HG02763 (cell line): ENCODE data around the gene MMP15.

Source experiments
- ATAC-seq: cut with Tn5 transposase; IDR thresholded peaks from one replicate; pipeline ENCODE4 v1.9.1; 2021; ENCODE audit warnings: mild to moderate bottlenecking, moderate library complexity; ENCODE audit not compliant: unreplicated experiment

The MMP15 gene

DNA sequence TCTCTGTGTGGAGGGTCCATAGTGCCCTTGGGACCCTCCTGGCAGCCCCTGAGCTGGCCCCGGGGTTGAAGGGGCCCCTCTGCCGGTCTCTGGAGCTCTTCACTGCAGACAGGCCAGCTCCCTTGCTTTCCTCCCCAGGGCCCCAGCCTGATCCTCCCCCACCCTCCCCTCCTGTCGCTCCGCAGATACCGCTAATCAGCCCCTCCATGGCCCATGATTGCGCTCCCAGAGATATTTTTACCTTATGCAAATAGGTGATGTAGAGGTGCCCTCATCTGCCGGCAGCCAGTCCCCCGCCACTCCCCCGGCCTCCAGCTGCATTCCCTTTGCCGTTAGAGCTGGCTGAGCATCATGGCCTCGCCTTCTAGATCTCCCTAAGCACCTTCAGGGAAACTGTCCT lies 9.2 kb downstream of the MMP15 start:
- ATAC-seq: no peak

GRCh38 chr16:58035356-58036170 lies 10.0 kb downstream of the MMP15 start:
- no peak for ATAC-seq

- no peak for ATAC-seq
Observed at GRCh38 chr16:58036943-58037342, 11.4 kb downstream of the MMP15 start.

- ATAC-seq: no peak
Observed at GRCh38 chr16:58037365-58038057, 12.0 kb downstream of the MMP15 start.

- no peak for ATAC-seq
Observed at GRCh38 chr16:58038219-58038641, 12.7 kb downstream of the MMP15 start.

GRCh38 chr16:58039829-58040495 lies 14.4 kb downstream of the MMP15 start:
- ATAC-seq: no peak

- no peak for ATAC-seq
Observed at GRCh38 chr16:58040496-58040846, 14.9 kb downstream of the MMP15 start.

DNA sequence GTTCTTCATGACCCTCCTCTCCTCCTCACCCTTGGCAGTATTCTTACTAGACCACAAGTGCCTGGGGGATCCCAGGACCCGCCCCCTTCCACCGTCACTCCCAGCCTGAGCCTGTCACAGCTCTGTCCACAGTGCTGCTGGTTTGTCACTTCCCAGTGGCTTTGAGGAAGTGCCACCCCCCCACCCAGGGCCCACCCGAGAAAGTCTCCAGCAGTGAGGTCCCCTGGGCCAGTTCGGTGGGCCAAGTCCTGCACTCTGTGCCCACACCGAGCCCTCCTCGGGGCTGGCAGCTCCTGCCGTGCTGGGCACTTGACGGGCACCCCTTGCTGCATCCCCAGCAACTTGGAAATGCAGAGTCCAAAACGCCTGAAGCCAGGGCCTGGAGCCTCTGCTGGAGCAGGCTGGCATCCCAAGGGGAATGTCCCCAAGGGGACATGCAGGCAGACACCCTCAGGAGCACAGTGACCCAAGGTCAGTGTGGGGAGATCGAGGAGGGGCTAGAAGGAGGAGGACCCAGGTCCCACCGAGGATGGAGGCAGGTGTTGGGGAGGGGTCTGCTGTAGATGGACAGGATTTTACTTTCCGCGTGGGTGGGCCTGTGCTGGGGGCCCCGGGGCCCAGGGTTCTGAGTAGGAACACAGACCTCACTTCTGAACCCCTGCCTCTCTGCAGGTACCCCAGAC lies 15.5 kb downstream of the MMP15 start:
- no peak for ATAC-seq

DNA sequence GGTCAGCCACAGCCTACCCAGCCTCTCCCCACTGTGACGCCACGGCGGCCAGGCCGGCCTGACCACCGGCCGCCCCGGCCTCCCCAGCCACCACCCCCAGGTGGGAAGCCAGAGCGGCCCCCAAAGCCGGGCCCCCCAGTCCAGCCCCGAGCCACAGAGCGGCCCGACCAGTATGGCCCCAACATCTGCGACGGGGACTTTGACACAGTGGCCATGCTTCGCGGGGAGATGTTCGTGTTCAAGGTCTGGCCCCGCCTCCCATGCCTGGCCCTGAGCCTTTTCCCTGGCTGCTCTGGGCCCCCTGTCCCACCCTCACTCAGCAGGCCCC lies 16.0 kb downstream of the MMP15 start:
- no peak for ATAC-seq

- no peak for ATAC-seq
Observed at GRCh38 chr16:58042001-58042885, 16.7 kb downstream of the MMP15 start.

DNA sequence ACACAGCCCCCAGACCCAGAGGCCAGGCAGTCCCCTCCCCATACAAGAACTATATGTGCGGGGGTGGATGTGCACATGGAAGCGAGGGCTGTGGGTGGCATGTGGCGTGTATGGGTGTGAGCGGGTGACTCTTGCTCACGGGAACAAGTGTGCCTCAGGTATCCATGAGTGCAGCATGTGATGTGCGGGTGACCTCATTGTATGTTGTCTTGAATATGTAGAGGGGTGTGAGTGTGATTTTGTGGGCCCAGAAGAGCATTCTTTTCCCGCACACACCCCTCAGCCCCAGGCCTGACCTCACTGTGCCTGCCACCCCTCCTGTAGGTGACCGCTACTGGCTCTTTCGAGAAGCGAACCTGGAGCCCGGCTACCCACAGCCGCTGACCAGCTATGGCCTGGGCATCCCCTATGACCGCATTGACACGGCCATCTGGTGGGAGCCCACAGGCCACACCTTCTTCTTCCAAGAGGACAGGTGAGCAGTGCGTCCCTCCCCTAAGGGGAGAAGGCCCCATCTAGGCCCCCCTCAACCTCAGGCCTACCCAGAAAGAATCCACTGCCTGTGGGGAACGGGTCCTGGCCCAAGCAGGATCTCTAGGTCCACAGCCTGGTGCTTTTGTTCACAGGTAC lies 17.4 kb downstream of the MMP15 start:
- ATAC-seq: no peak

- ATAC-seq: no peak
Observed at GRCh38 chr16:58043571-58044155, 18.1 kb downstream of the MMP15 start.

DNA sequence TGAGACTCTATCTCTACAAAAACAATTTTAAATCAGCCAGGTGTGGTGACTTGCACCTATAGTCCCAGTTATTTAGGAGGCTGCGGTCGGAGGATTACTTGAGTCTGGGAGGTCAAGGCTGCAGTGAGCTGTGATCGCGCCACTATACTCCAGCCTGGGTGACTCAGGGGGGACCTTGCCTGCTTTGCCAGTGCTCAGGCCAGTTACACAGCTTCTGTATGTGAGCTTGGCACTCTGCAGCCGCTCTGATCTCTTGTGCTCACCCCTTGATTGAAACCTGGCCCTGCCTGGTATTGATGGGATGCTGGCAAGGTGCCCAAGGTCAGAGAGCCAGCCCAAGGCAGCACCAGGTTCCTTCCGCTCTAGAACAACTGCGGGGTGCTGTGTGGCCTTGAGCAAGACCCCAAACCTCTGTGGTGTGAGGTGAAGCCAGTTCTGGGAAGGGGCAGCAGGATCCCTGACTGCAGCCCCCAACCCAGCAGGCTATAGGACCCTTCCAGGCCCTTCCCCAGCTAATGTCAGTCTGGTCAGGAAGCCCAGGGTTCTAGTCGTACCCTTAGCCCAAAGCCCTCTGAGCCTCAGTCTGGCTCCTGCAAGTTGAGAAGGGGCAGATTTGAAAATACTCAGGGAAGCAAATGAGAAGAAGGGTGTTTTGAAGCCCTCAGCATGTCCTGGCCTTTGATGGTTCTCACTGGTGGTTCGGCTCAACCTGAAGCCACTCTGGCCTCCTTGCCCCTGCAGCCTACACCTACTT lies 18.9 kb downstream of the MMP15 start:
- no peak for ATAC-seq

DNA sequence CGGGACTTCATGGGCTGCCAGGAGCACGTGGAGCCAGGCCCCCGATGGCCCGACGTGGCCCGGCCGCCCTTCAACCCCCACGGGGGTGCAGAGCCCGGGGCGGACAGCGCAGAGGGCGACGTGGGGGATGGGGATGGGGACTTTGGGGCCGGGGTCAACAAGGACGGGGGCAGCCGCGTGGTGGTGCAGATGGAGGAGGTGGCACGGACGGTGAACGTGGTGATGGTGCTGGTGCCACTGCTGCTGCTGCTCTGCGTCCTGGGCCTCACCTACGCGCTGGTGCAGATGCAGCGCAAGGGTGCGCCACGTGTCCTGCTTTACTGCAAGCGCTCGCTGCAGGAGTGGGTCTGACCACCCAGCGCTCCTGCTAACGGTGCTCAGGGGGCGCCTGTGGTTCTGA lies 19.5 kb downstream of the MMP15 start:
- no peak for ATAC-seq

DNA sequence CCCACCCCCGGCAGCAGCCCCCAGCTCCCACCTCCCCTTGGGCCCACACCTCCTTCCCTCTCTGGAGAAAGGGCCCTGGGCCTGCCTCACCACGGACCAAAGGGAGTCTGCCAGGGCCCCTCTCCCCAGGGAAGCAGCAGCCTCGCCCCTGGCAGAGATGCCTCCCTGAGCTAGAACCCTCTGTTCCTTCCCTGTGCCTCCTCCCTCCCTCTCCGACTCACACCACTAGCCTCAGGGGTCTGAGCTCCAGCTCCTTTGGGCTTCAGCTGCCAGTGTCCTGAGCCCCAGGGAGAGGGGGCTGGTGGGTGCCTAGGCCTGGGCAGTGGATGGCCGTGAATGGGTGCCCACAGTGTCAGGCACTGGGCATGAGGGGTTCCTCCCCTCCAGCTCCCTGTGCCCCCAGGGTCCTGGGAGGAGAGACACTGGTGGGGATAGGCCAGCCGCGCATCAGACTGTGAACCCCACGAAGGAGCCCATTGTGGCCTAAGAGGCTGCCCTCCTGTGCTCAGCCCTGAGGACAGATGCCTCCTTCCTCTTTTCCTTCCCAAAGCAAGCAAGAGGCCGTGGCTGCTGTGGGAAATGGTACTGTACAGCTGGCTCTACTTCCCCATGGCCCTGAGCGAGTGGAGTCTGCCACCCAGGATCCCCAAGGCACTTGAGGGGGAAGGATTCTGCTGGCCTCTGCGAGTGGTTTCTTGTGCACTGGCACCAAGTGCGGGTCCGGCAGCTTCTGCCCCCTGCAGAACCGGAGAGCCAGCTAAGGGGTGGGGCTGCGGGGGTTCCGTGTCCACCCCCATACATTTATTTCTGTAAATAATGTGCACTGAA lies 20.7 kb downstream of the MMP15 start:
- ATAC-seq: no peak

DNA sequence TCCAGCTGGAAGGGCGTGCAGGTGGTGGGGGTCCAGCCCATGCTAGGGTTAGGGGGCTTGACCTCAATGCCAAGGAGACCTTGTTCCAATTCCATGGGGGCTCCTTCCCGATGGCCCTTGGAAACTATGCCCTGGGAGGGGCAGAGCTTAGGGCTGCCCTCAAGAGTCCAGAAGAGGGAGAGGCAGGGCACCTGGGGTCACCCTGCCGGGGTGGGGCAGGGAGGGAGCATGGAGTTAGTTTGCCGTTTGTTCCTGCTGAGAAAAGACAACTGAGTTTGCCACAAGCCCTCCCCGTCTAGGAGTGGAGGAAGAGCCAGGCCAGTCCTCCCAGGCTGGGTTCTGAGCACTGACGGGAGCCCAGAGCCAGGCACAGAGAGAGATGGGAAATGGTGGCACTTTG lies 21.4 kb downstream of the MMP15 start:
- no peak for ATAC-seq

DNA sequence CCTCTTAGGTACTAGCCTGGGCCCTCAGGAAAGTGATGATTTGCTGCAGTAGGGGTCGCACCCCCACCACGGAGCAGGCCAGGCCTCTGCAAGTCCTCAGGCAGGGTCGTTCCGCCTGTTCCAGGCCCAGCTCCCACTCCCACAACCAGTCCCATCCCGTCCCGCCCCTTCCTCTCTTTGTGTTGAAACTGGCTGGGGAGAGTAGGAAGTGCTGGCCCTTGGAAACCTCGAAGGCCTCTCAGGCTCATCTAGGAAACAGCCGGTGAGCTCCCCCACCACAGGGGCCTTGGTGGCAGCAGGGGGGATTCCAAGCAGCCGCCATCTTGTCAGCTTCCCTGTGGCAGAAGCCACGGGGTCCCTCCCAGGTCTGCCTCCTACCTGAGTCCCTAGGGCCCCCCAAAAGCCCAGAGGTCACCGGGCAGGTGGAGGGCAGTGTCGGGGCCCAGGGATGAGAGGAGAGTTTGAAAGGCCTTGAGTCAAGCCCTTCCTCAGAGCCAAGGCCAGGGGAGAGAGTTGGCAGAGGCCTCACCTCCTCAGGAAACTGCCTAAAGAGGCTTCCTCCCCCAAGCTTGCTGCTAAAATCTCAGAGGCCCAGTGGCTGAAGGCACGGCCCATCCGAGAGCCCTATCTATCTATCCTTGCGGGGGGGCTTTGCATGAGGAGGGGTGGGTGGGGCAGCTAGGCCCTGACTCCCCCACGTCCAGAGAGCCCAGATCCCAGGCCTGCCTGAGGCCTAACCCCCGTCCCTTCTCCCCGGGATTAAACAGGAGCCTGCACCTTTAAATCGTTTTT lies 22.2 kb downstream of the MMP15 start:
- ATAC-seq: no peak
